ENCODE results near the gene RGMB.
A peak's percentile ranks its signal among the peaks of the same experiment; 100 is the strongest.

Gene RGMB

GRCh38 chr5:98776066-98776705 is 2.7 kb downstream of the RGMB start (continued):
- TF ChIP-seq ZNF654 (tag by site-specific recombination; IDR thresholded peaks at IDR 0.05; ENCODE audit: low read depth) (no peak), ZNF23 (tag by site-specific recombination; IDR thresholded peaks at IDR 0.05; ENCODE audit: borderline replicate concordance) (no peak), KLF9 (tag by site-specific recombination; IDR thresholded peaks at IDR 0.05; ENCODE audit: low read depth) (no peak), ZNF555 (tag by site-specific recombination; conservative IDR thresholded peaks at IDR 0.05) (no peak), REST (tag by site-specific recombination; IDR thresholded peaks at IDR 0.05) (no peak)

- TF ChIP-seq GLIS2 (tag by site-specific recombination; IDR thresholded peaks at IDR 0.05) (no peak), PRDM6 (tag by site-specific recombination; IDR thresholded peaks at IDR 0.05) (peak; percentile 34; the same call in 1 of the 2 replicates)
- Histone ChIP-seq H3K4me1 (ENCODE audit: control insufficient read depth, insufficient read depth, low read length) (peaks cover 25% of the 10 kb centered on the region), H3K4me3 (ENCODE audit: low read depth, low read length) (no peak overlapping the region), H3K27ac (ENCODE audit: extremely low read depth, low read depth, low read length) (no peak overlapping the region), H3K9me3 (ENCODE audit: control insufficient read depth, insufficient read depth, low read depth, low read length) (no peaks in the 10 kb centered on the region), H3K36me3 (ENCODE audit: control insufficient read depth in 2 of 2, insufficient read depth in 1 of 2, low read length in 2 of 2) (peaks cover 0 to 22% of the 10 kb centered on the region in 2 experiments; a peak in 2 of 3 replicates)
- ChIA-PET CTCF (interaction anchor here (1.6 to 2.2 kb wide), 3 partner anchors 9 to 1613 kb away, joined by 3 to 8 read pairs (median 6); no protein-coding TSS in a partner anchor), POLR2A (interaction anchor here (0.6 to 1.6 kb wide), 2 partner anchors 9 to 12 kb away, joined by 4 read pairs; no protein-coding TSS in a partner anchor)
These were observed 3.8 kb downstream of the RGMB start for GRCh38 chr5:98777295-98777694.

GRCh38 chr5:98779264-98779877 is 5.9 kb downstream of the RGMB start:
- Histone ChIP-seq H3K27ac (ENCODE audit: extremely low read depth, low read depth, low read length) (no peak overlapping the region), H3K36me3 (ENCODE audit: control insufficient read depth in 2 of 2, insufficient read depth in 1 of 2, low read length in 2 of 2) (peaks cover 0 to 40% of the 10 kb centered on the region in 2 experiments; a peak in 2 of 3 replicates), H3K9me3 (ENCODE audit: control insufficient read depth, insufficient read depth, low read depth, low read length) (no peaks in the 10 kb centered on the region), H3K4me1 (ENCODE audit: control insufficient read depth, insufficient read depth, low read length) (peaks cover 20% of the 10 kb centered on the region), H3K4me3 (ENCODE audit: low read depth, low read length) (no peak overlapping the region)
- POLR2A ChIA-PET, result no interaction called here
- CTCF ChIA-PET, result interaction anchor here (1.3 to 2.2 kb wide), 2 partner anchors 11 to 16 kb away, joined by 6 to 8 read pairs; no protein-coding TSS in a partner anchor
- TF ChIP-seq ZNF341 (tag by site-specific recombination; IDR thresholded peaks at IDR 0.05; ENCODE audit: low read depth) (no peak), GFI1B (tag by site-specific recombination; IDR thresholded peaks at IDR 0.05) (no peak), ZNF530 (tag by site-specific recombination; IDR thresholded peaks at IDR 0.05; ENCODE audit: low read depth) (no peak), PRDM6 (tag by site-specific recombination; IDR thresholded peaks at IDR 0.05) (no peak; the same call in 1 of the 2 replicates), ZNF26 (tag by site-specific recombination; IDR thresholded peaks at IDR 0.05) (no peak), ZNF155 (tag by site-specific recombination; IDR thresholded peaks at IDR 0.05) (no peak), ZBTB20 (tag by site-specific recombination; IDR thresholded peaks at IDR 0.05) (no peak), ZNF791 (tag by site-specific recombination; IDR thresholded peaks at IDR 0.05) (no peak), ZFP37 (tag by site-specific recombination; IDR thresholded peaks at IDR 0.05) (no peak), ATF2 (tag by site-specific recombination; IDR thresholded peaks at IDR 0.05; ENCODE audit: low read depth) (no peak), ZBTB10 (tag by site-specific recombination; IDR thresholded peaks at IDR 0.05) (no peak), ZNF677 (tag by site-specific recombination; IDR thresholded peaks at IDR 0.05) (no peak)

Measured in HEK293 (cell line).